ENCODE data around the gene B4GALT3. TPM values are rescaled to one million over a fixed set of nuclear protein-coding genes. Genes with fewer than 3 reads are reported as not detected.

The B4GALT3 gene
- total and polyA plus RNA-seq, 5 donors from 2014 or later, result 68.1 to 104 (median 82.8) TPM

DNA sequence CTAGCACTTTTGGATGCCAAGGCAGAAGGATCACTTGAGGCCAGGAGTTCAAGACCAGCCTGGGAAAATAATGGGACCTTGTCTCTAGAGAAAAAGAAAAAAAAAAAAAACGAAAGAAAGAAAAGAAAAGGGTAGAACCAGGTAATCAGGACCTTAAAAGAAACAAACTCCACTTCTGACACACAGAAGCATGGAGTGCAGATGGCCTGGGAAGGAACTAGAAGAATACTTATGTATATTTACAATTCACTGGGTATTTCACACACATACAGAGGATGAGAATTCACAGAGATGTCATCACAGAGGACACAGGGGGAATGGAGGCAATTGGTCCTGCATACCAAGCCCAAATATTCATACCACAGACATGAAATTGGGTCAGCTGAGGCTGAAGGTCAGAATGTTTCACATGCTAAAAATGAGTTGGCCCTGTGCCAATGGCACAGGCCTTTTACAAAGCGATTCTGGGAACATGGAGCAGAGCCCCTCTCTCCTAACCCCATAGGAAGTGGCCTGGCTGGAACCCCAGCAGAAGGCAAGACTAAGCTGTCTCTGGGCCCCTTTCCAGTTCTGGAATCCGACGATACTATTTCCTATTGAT, 4.4 kb downstream of the B4GALT3 start:
- peak overlapping the region in 2 of 4 donors; percentile 21 to 97 for H3K4me3 Mint-ChIP-seq
- Histone ChIP-seq H3K27ac (ENCODE audit: insufficient read depth, low read length, poor library complexity, severe bottlenecking) (no peak overlapping the region), H3K4me1 (ENCODE audit: control insufficient read depth, insufficient read depth, low read length, poor library complexity, severe bottlenecking) (peaks cover 36% of the 10 kb centered on the region), H3K9me3 (ENCODE audit: control insufficient read depth in 2 of 2, low read length in 2 of 2) (no peaks in the 10 kb centered on the region), H3K36me3 (ENCODE audit: control insufficient read depth, insufficient read depth, low read length) (peaks cover 58% of the 10 kb centered on the region), H3K27me3 (ENCODE audit: control insufficient read depth, insufficient read depth, low read length) (no peaks in the 10 kb centered on the region), H3K4me3 (ENCODE audit: low read depth, low read length) (no peak overlapping the region)
- H3K9me3 Mint-ChIP-seq, result peaks cover 0 to 3% (median 0%) of the 10 kb centered on the region in 7 donors
- H3K27ac Mint-ChIP-seq, result peak overlapping the region; percentile 44 to 67 (median 66)
- H3K4me1 Mint-ChIP-seq, result peaks cover 0 to 70% (median 43%) of the 10 kb centered on the region in 4 donors
- no peak for ATAC-seq (ENCODE audit: low read depth in 2 of 2)
- H3K36me3 Mint-ChIP-seq, result peaks cover 49% of the 10 kb centered on the region
- DNase-seq, result no peak
- H3K27me3 Mint-ChIP-seq, result peaks cover 6% of the 10 kb centered on the region

DNA sequence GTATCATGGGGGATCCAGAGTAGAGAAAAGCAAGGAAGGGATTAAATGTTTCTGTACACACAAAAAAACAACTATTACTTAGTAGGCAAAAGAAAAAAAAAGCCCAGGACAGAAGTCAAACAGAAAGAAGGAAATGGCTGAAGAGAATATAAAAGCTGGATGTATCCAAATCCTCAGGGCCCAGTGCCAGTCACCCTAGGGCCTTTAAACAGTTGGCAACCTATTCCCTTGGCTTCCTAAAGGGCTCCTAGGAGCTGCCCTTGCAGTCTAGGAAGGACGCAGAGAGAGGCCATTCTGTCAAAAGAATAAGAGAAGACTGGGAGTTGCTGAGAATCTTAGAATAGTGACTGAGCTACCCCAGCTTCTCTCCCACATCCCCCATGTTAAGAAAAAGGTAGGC, 5.0 kb downstream of the B4GALT3 start:
- Mint-ChIP-seq H3K36me3 (peaks cover 49% of the 10 kb centered on the region), H3K27ac (peak overlapping the region; percentile 44 to 87 (median 67)), H3K4me1 (peaks cover 0 to 68% (median 39%) of the 10 kb centered on the region in 4 donors)

DNA sequence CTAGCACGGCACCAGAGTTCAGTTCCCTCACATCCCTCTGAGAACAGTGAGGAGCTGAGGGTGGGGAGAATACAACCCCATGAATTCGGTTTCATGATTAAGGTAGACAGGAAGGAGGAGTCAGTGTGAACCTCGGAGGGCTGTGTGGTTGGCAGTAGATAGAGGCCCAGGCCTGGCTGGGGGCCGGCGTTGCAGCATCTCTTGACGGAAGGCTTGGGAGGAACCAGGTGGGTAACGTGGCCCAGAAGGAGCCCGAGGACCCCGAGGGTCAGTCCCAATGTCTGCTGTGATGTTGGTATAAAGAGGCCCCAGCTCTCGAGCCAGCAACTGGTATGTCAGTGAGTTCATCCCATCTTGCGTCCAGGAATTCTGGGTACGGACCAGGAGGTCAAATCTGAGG, 5.6 kb downstream of the B4GALT3 start:
- peaks cover 0 to 3% (median 0%) of the 10 kb centered on the region in 7 donors for H3K9me3 Mint-ChIP-seq
- H3K36me3 ChIP-seq (ENCODE audit: control insufficient read depth, insufficient read depth, low read length), result peaks cover 58% of the 10 kb centered on the region
- peaks cover 0 to 67% (median 38%) of the 10 kb centered on the region in 4 donors for H3K4me1 Mint-ChIP-seq
- H3K4me3 Mint-ChIP-seq, result peak overlapping the region in 1 of 4 donors; percentile 68
- H3K9me3 ChIP-seq (ENCODE audit: control insufficient read depth in 2 of 2, low read length in 2 of 2), result no peaks in the 10 kb centered on the region
- DNase-seq (no peak), ATAC-seq (ENCODE audit: low read depth in 2 of 2) (no peak)
- no peaks in the 10 kb centered on the region for H3K27me3 ChIP-seq (ENCODE audit: control insufficient read depth, insufficient read depth, low read length)
- peaks cover 4% of the 10 kb centered on the region for H3K27me3 Mint-ChIP-seq
- peak overlapping the region in 1 of 3 donors; percentile 54 for H3K27ac Mint-ChIP-seq
- no peak overlapping the region for H3K27ac ChIP-seq (ENCODE audit: insufficient read depth, low read length, poor library complexity, severe bottlenecking)
- H3K4me1 ChIP-seq (ENCODE audit: control insufficient read depth, insufficient read depth, low read length, poor library complexity, severe bottlenecking), result peaks cover 39% of the 10 kb centered on the region
- no peak overlapping the region for H3K4me3 ChIP-seq (ENCODE audit: low read depth, low read length)
- peaks cover 49% of the 10 kb centered on the region for H3K36me3 Mint-ChIP-seq

More for the DNA sequence above, 5.0 kb downstream of the B4GALT3 start:
- DNase-seq (no peak), ATAC-seq (ENCODE audit: low read depth in 2 of 2) (no peak)
- Histone ChIP-seq H3K27me3 (ENCODE audit: control insufficient read depth, insufficient read depth, low read length) (no peaks in the 10 kb centered on the region), H3K4me3 (ENCODE audit: low read depth, low read length) (no peak overlapping the region), H3K27ac (ENCODE audit: insufficient read depth, low read length, poor library complexity, severe bottlenecking) (no peak overlapping the region), H3K4me1 (ENCODE audit: control insufficient read depth, insufficient read depth, low read length, poor library complexity, severe bottlenecking) (peaks cover 35% of the 10 kb centered on the region), H3K9me3 (ENCODE audit: control insufficient read depth in 2 of 2, low read length in 2 of 2) (no peaks in the 10 kb centered on the region), H3K36me3 (ENCODE audit: control insufficient read depth, insufficient read depth, low read length) (peaks cover 58% of the 10 kb centered on the region)
- Mint-ChIP-seq H3K4me3 (peak overlapping the region in 2 of 4 donors; percentile 76 to 97), H3K9me3 (peaks cover 0 to 3% (median 0%) of the 10 kb centered on the region in 7 donors), H3K27me3 (peaks cover 6% of the 10 kb centered on the region)

DNA sequence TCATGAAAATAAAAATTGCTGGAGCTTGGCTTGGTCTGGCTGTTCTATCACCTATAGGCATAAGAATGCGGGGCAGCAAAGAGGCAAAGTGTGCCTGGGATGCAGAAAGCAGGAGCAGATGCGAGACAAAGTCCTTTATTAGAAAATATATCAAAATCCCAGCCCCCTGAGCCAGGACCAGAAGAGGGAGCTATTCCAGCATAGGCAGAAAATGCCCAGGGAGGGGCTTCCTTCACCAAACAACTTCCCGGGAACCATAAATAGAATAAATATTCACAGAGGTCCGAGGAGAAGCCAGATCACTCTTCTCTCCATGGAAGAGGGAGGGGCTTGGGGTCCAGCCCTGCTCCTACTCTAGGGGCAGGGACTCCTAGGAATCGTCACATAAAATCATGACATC, 6.1 kb downstream of the B4GALT3 start:
- H3K27ac ChIP-seq (ENCODE audit: insufficient read depth, low read length, poor library complexity, severe bottlenecking), result no peak overlapping the region
- ATAC-seq (ENCODE audit: low read depth in 2 of 2), result no peak
- no peaks in the 10 kb centered on the region for H3K27me3 ChIP-seq (ENCODE audit: control insufficient read depth, insufficient read depth, low read length)
- H3K36me3 ChIP-seq (ENCODE audit: control insufficient read depth, insufficient read depth, low read length), result peaks cover 58% of the 10 kb centered on the region
- Mint-ChIP-seq H3K4me3 (peak overlapping the region in 1 of 4 donors; percentile 68), H3K36me3 (peaks cover 49% of the 10 kb centered on the region), H3K27ac (peak overlapping the region in 1 of 3 donors; percentile 54), H3K4me1 (peaks cover 3 to 66% (median 35%) of the 10 kb centered on the region in 4 donors), H3K9me3 (no peaks in the 10 kb centered on the region), H3K27me3 (no peaks in the 10 kb centered on the region)
- H3K9me3 ChIP-seq (ENCODE audit: control insufficient read depth in 2 of 2, low read length in 2 of 2), result no peaks in the 10 kb centered on the region
- H3K4me3 ChIP-seq (ENCODE audit: low read depth, low read length), result no peak overlapping the region
- no peak for DNase-seq
- peaks cover 38% of the 10 kb centered on the region for H3K4me1 ChIP-seq (ENCODE audit: control insufficient read depth, insufficient read depth, low read length, poor library complexity, severe bottlenecking)

DNA sequence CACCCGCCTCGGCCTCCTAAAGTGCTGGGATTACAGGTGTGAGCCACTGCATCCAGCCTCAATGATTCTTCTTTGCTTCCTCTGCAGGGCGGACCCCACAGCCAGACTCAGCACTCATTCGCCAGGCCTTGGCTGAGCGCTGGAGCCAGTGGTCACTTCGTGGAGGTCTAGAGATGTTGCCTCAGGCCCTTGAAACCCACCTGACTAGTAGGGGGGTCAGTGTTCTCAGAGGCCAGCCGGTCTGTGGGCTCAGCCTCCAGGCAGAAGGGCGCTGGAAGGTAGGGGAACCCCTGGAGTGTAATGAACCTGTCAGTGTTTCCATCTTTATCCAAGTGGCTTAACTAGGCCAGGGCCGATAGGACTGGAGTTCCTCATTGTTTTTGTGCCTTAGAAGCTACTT, 8.4 kb downstream of the B4GALT3 start:
- peaks cover 48% of the 10 kb centered on the region for H3K36me3 Mint-ChIP-seq
- Histone ChIP-seq H3K4me3 (ENCODE audit: low read depth, low read length) (no peak overlapping the region), H3K9me3 (ENCODE audit: control insufficient read depth in 2 of 2, low read length in 2 of 2) (no peaks in the 10 kb centered on the region), H3K36me3 (ENCODE audit: control insufficient read depth, insufficient read depth, low read length) (peaks cover 43% of the 10 kb centered on the region), H3K4me1 (ENCODE audit: control insufficient read depth, insufficient read depth, low read length, poor library complexity, severe bottlenecking) (peaks cover 31% of the 10 kb centered on the region), H3K27me3 (ENCODE audit: control insufficient read depth, insufficient read depth, low read length) (no peaks in the 10 kb centered on the region), H3K27ac (ENCODE audit: insufficient read depth, low read length, poor library complexity, severe bottlenecking) (no peak overlapping the region)
- peak overlapping the region in 3 of 4 donors; percentile 64 to 72 (median 70) for H3K4me3 Mint-ChIP-seq
- H3K27ac Mint-ChIP-seq, result peak overlapping the region in 1 of 3 donors; percentile 76
- peaks cover 5 to 63% (median 29%) of the 10 kb centered on the region in 4 donors for H3K4me1 Mint-ChIP-seq
- DNase-seq (no peak), ATAC-seq (ENCODE audit: low read depth in 2 of 2) (no peak)
- H3K27me3 Mint-ChIP-seq, result no peaks in the 10 kb centered on the region
- no peaks in the 10 kb centered on the region for H3K9me3 Mint-ChIP-seq

DNA sequence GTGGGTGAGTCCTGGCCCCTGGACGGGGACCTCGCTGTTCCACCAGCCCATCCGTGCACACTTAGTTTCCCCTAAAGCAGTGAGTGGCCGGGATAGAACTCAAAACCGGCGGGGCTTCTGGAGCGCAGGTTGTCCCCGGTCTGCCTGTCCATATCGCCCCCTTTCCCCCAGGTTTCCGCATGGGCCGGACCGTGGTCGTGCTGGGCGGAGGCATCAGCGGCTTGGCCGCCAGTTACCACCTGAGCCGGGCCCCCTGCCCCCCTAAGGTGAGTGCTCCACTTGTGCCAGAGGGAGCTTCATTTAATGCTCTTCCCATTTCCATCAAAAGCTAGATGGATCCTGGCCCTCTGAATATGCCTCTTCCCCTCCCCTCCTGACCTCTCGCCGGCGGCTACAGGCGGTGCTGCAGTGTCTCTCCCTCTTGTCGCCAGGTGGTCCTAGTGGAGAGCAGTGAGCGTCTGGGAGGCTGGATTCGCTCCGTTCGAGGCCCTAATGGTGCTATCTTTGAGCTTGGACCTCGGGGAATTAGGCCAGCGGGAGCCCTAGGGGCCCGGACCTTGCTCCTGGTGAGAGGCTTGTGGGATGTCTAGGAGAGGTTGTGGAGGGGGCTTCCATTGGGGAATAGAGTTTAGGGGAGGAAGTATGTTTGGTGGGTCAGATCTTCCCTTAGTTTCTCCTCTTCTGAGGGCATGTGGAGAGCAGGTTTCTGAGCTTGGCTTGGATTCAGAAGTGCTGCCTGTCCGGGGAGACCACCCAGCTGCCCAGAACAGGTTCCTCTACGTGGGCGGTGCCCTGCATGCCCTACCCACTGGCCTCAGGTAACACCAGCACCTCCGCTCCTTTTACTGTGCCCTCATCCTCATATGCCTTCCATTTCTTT, 10.4 kb downstream of the B4GALT3 start:
- peaks cover 28% of the 10 kb centered on the region for H3K4me1 ChIP-seq (ENCODE audit: control insufficient read depth, insufficient read depth, low read length, poor library complexity, severe bottlenecking)
- Mint-ChIP-seq H3K27me3 (no peaks in the 10 kb centered on the region), H3K36me3 (peaks cover 43% of the 10 kb centered on the region), H3K4me1 (peaks cover 5 to 66% (median 31%) of the 10 kb centered on the region in 4 donors), H3K9me3 (no peaks in the 10 kb centered on the region), H3K27ac (peak overlapping the region; percentile 99), H3K4me3 (peak overlapping the region; percentile 91 to 97 (median 94))
- peak overlapping the region; percentile 84 for H3K4me3 ChIP-seq (ENCODE audit: low read depth, low read length)
- H3K27me3 ChIP-seq (ENCODE audit: control insufficient read depth, insufficient read depth, low read length), result no peaks in the 10 kb centered on the region
- H3K36me3 ChIP-seq (ENCODE audit: control insufficient read depth, insufficient read depth, low read length), result peaks cover 32% of the 10 kb centered on the region
- no peaks in the 10 kb centered on the region for H3K9me3 ChIP-seq (ENCODE audit: control insufficient read depth in 2 of 2, low read length in 2 of 2)
- ATAC-seq (ENCODE audit: low read depth in 2 of 2) (no peak), DNase-seq (no peak)
- peak overlapping the region; percentile 93 for H3K27ac ChIP-seq (ENCODE audit: insufficient read depth, low read length, poor library complexity, severe bottlenecking)

DNA sequence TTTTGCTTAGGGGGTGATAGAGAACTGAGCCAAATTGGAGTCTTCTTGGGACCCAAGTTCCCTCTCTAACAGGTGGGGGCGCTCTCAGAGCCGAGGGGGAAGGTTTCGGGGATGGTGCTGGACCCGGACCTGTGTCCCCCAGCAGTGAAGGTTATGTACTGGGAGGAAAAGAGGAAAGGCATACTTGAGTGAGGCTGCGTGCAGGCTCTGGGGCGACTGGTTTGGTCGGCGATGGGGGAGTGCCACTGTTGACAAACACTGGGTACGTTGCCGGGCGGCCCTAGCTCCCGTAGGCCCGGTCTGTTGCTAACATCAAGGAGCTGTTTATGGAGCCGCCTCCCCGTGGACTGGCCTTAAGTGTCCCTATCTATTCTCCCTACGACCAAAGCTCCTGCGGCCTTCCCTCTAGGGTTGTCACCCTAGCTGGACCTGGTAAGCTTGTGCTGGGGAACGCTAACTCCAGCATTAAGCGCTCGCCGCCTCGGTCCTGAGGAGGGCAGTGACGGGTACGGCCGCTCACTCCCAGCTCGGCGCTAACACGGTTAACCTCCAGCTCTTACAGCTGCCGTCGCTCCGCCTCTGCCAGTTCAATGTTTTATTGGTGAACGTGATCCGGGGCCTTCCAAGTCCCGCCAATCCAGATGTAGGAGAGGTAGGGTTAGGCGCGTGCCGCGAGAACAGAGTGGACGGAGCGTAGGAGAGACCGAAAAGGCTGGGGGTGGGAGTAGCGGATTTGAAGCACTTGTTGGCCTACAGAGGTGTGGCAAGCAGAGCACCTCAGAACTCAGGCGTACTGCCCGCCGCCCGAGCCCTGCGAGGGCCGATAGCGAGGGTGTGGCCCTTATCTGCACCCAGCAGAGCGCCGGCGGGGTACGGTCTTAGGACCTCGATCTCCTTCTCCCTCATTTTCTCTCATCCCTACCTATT, 11.3 kb downstream of the B4GALT3 start, which contains the start of gene PPOX:
Gene PPOX (plus strand): TSS at position 685 of the 927 bp plus-strand sequence. CDS start 422 bp downstream, outside the sequence.
- H3K4me3 ChIP-seq (ENCODE audit: low read depth, low read length), result peak within 1 kb of the TSS; percentile 84
- peak within 1 kb of the TSS; percentile 93 for H3K27ac ChIP-seq (ENCODE audit: insufficient read depth, low read length, poor library complexity, severe bottlenecking)
- DNase-seq, result peak; percentile 92 to 99 (median 95)
- H3K27me3 Mint-ChIP-seq, result no peaks in the 10 kb centered on the region
- peaks cover 40% of the 10 kb centered on the region for H3K36me3 Mint-ChIP-seq
- no peaks in the 10 kb centered on the region for H3K9me3 ChIP-seq (ENCODE audit: control insufficient read depth in 2 of 2, low read length in 2 of 2)
- peaks cover 5 to 71% (median 34%) of the 10 kb centered on the region in 4 donors for H3K4me1 Mint-ChIP-seq
- ATAC-seq (ENCODE audit: low read depth in 2 of 2), result peak; percentile 94
- H3K36me3 ChIP-seq (ENCODE audit: control insufficient read depth, insufficient read depth, low read length), result peaks cover 27% of the 10 kb centered on the region
- no peaks in the 10 kb centered on the region for H3K27me3 ChIP-seq (ENCODE audit: control insufficient read depth, insufficient read depth, low read length)
- H3K27ac Mint-ChIP-seq, result peak within 1 kb of the TSS; percentile 99
- no peaks in the 10 kb centered on the region for H3K9me3 Mint-ChIP-seq
- peaks cover 37% of the 10 kb centered on the region for H3K4me1 ChIP-seq (ENCODE audit: control insufficient read depth, insufficient read depth, low read length, poor library complexity, severe bottlenecking)
- peak within 1 kb of the TSS; percentile 91 to 97 (median 94) for H3K4me3 Mint-ChIP-seq
